DND-41 (cell line): ENCODE data around the gene SHISA6.

Source experiments
- ATAC-seq: fragments of 200-7000 bp; cut with Tn5 transposase; 3 replicates; pipeline ENCODE4 v1.9.1; 2021; ENCODE audit warnings: low read depth; ENCODE audit not compliant: insufficient read depth
- DNase-seq: peaks from one replicate; pipeline ENCODE4 v3.0.0-alpha.2; 2020
- H2AFZ ChIP-seq: 2 replicates; pipeline ENCODE4 v1.6.0; 2012; ENCODE audit warnings: low read depth, low read length
- H3K27ac ChIP-seq: 2 replicates; pipeline ENCODE4 v1.5.1; 2012; ENCODE audit warnings: low read length, inconsistent platforms
- H3K27me3 ChIP-seq: fragments of 200-600 bp; sonication (generic); 2 replicates; pipeline ENCODE4 v1.6.0; 2012; ENCODE audit warnings: low read length, mild to moderate bottlenecking, inconsistent platforms; ENCODE audit not compliant: insufficient read depth, poor library complexity
- H3K36me3 ChIP-seq: 2 replicates; pipeline ENCODE4 v1.5.1; 2012; ENCODE audit warnings: low read length, inconsistent platforms; ENCODE audit not compliant: insufficient read depth
- H3K4me1 ChIP-seq: 2 replicates; pipeline ENCODE4 v1.5.1; 2012; ENCODE audit warnings: mild to moderate bottlenecking, low read length; ENCODE audit not compliant: insufficient read depth
- H3K4me2 ChIP-seq: 2 replicates; pipeline ENCODE4 v1.6.0; 2012; ENCODE audit warnings: mild to moderate bottlenecking, moderate library complexity, low read length, inconsistent platforms; ENCODE audit not compliant: insufficient read depth
- H3K4me3 ChIP-seq, 2 experiments: fragments of 200-600 bp in 1 of 2; shearing (Covaris generic) in 1 of 2; 2 replicates each; pipeline ENCODE4 v1.5.1; 2012 to 2016; ENCODE audit warnings: inconsistent platforms in 2 of 2, low read length in 2 of 2, mild to moderate bottlenecking in 2 of 2, low read depth in 1 of 2, moderate library complexity in 1 of 2
- H3K79me2 ChIP-seq: 2 replicates; pipeline ENCODE4 v1.6.0; 2012; ENCODE audit warnings: low read length, inconsistent platforms; ENCODE audit not compliant: insufficient read depth
- H3K9ac ChIP-seq: 2 replicates; pipeline ENCODE4 v1.6.0; 2012; ENCODE audit warnings: low read depth, mild to moderate bottlenecking, inconsistent platforms, low read length, moderate library complexity
- H3K9me3 ChIP-seq: 2 replicates; pipeline ENCODE4 v1.5.1; 2012; ENCODE audit warnings: low read length, moderate library complexity, mild to moderate bottlenecking, inconsistent platforms; ENCODE audit not compliant: insufficient read depth, severe bottlenecking
- H4K20me1 ChIP-seq: 2 replicates; pipeline ENCODE4 v1.6.0; 2012; ENCODE audit warnings: low read length; ENCODE audit not compliant: insufficient read depth
- CTCF ChIP-seq: IDR thresholded peaks from 2 replicates; pipeline ENCODE4 v1.5.1; 2012; ENCODE audit warnings: borderline replicate concordance, low read length, moderate library complexity, mild to moderate bottlenecking; ENCODE audit not compliant: poor library complexity, severe bottlenecking; ENCODE audit errors: extremely low read depth
- EZH2 ChIP-seq: IDR thresholded peaks from 3 replicates; pipeline ENCODE4 v1.6.1; 2012; ENCODE audit warnings: borderline replicate concordance, low read depth, mild to moderate bottlenecking, moderate library complexity, low read length, inconsistent platforms; ENCODE audit not compliant: severe bottlenecking

SHISA6 gene

DNA sequence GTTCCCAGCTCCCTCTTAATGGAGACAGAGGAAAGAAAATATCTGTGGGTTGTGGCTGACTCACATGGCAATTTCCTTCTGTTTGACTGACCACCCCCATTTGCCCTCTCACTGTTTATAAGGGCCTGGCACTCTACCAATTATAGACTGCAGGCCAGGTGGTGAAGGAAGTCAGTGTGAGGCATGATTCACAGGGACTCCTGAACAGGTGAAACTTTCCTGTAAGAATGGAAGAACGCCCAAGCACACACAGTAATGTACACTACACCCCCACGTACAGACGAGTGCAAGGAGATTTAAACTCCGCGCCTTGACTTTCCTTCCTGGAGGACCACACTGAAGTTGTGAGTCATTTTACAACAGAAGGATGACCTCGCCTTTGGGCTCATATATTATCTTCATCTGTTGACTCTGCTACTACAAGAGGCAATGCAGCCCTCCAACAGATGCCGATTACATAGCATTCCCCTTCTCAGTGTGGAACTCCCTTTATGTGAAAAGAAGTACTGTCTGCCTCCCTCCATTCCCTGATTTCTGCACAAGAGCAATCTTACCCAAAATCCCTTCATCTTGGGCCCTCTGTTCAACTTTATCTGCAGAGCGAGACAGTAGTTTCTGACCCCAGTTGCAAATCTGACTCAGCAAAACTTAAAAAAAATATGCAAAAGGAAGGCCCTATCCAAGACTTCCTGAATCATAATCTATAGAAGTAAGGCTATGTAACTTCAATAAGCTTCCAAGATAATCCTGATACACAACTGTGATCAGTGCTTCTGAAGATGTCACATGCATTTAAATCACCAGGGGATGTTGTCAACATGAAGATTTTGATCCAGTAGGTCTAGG, 163.6 kb downstream of the SHISA6 start:
- ATAC-seq (no peak), DNase-seq (no peak)
- no peak overlapping the region for H2AFZ ChIP-seq
- no peaks in the 10 kb centered on the region for H3K27me3 ChIP-seq
- H3K4me1 ChIP-seq, result no peaks in the 10 kb centered on the region
- no peak overlapping the region for H3K27ac ChIP-seq
- no peaks in the 10 kb centered on the region for H3K79me2 ChIP-seq
- no peak overlapping the region for H3K4me3 ChIP-seq
- H3K9me3 ChIP-seq, result peaks cover 12% of the 10 kb centered on the region
- no peak overlapping the region for H3K9ac ChIP-seq
- no peaks in the 10 kb centered on the region for H4K20me1 ChIP-seq
- TF ChIP-seq EZH2 (no peak), CTCF (no peak)
- H3K4me2 ChIP-seq, result no peak overlapping the region
- no peaks in the 10 kb centered on the region for H3K36me3 ChIP-seq

- Histone ChIP-seq H3K4me3 (no peak overlapping the region), H2AFZ (no peak overlapping the region), H3K9me3 (peaks cover 10% of the 10 kb centered on the region), H3K9ac (no peak overlapping the region), H3K4me1 (no peaks in the 10 kb centered on the region), H3K27ac (no peak overlapping the region), H3K36me3 (no peaks in the 10 kb centered on the region), H3K27me3 (no peaks in the 10 kb centered on the region), H3K4me2 (no peak overlapping the region), H3K79me2 (no peaks in the 10 kb centered on the region), H4K20me1 (no peaks in the 10 kb centered on the region)
- no peak for TF ChIP-seq EZH2
- TF ChIP-seq CTCF, result no peak
- no peak for ATAC-seq
- DNase-seq, result no peak
Observed at GRCh38 chr17:11406716-11407115, 165.7 kb downstream of the SHISA6 start.

GRCh38 chr17:11412654-11413053, 171.6 kb downstream of the SHISA6 start:
- TF ChIP-seq EZH2 (no peak), CTCF (no peak)
- no peaks in the 10 kb centered on the region for H3K4me1 ChIP-seq
- ATAC-seq (no peak), DNase-seq (no peak)
- no peak overlapping the region for H3K9ac ChIP-seq
- no peak overlapping the region for H3K4me3 ChIP-seq
- no peak overlapping the region for H3K27ac ChIP-seq
- no peak overlapping the region for H3K4me2 ChIP-seq
- H2AFZ ChIP-seq, result no peak overlapping the region
- H3K27me3 ChIP-seq, result no peaks in the 10 kb centered on the region
- no peaks in the 10 kb centered on the region for H3K36me3 ChIP-seq
- H3K79me2 ChIP-seq, result no peaks in the 10 kb centered on the region
- no peaks in the 10 kb centered on the region for H3K9me3 ChIP-seq
- H4K20me1 ChIP-seq, result no peaks in the 10 kb centered on the region

DNA sequence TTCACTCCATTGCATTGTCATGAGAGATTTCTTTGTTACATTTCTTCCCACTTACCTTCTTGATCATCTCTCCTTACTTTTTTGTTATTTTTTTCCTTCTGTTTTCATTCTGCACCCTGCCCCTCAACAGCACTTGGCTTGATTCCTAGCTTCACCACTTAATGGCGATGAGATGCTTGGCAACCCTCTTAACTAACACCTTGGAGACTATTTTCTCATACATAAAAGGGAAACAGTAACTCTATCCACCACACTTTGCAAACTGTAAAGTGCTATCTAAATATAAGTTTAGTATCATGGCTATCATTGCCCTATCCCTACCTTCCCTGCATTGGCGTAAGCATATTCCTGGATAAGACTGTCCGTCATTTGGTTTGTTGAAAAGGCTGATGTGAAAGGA, 177.3 kb downstream of the SHISA6 start:
- Histone ChIP-seq H3K9me3 (no peaks in the 10 kb centered on the region), H3K4me2 (no peak overlapping the region), H3K79me2 (no peaks in the 10 kb centered on the region), H3K4me3 (no peak overlapping the region), H3K27ac (no peak overlapping the region), H3K4me1 (no peaks in the 10 kb centered on the region), H2AFZ (no peak overlapping the region), H4K20me1 (no peaks in the 10 kb centered on the region), H3K27me3 (no peaks in the 10 kb centered on the region), H3K36me3 (no peaks in the 10 kb centered on the region), H3K9ac (no peak overlapping the region)
- TF ChIP-seq EZH2 (no peak), CTCF (no peak)
- DNase-seq (no peak), ATAC-seq (no peak)
